BLaER1 treated with 17β-estradiol and CSF1 and Interleukin-3, amounts not matched to agents 10 nM and 100 nM (cell line): ENCODE results near the gene TENM3.
A peak's percentile ranks its signal among the peaks of the same experiment; 100 is the strongest.

Source experiments
- H3K27ac ChIP-seq, 11 experiments: shearing (Covaris generic); formaldehyde crosslinking; 2 replicates each; pipeline ENCODE4 v1.8.1; 2022
- H3K27me3 ChIP-seq, 11 experiments: shearing (Covaris generic); formaldehyde crosslinking; 2 replicates each; pipeline ENCODE4 v1.8.1; 2022
- H3K36me3 ChIP-seq, 11 experiments: shearing (Covaris generic); formaldehyde crosslinking; 2 replicates each; pipeline ENCODE4 v1.8.1; 2022
- H3K4me1 ChIP-seq, 10 experiments: shearing (Covaris generic); formaldehyde crosslinking; 2 replicates each; pipeline ENCODE4 v1.8.1; 2022
- H3K4me2 ChIP-seq, 11 experiments: shearing (Covaris generic); formaldehyde crosslinking; 2 replicates each; pipeline ENCODE4 v1.8.1; 2022
- H3K4me3 ChIP-seq, 10 experiments: shearing (Covaris generic); formaldehyde crosslinking; 2 replicates each; pipeline ENCODE4 v1.8.1; 2022
- H3K9ac ChIP-seq, 11 experiments: shearing (Covaris generic); formaldehyde crosslinking; 2 replicates each; pipeline ENCODE4 v1.8.1; 2022
- H3K9me3 ChIP-seq, 11 experiments: shearing (Covaris generic); formaldehyde crosslinking; replicated peaks in 1 of 11; 2 replicates each; pipeline ENCODE4 v1.8.1; 2022
- H4K20me1 ChIP-seq, 11 experiments: shearing (Covaris generic); formaldehyde crosslinking; 2 replicates each; pipeline ENCODE4 v1.8.1; 2022
- Cebpa-rat ChIP-seq, 11 experiments: shearing (Covaris generic); IDR thresholded peaks; 2 replicates each; pipeline ENCODE4 v1.8.1; 2022

TENM3 gene

GRCh38 chr4:182629096-182629495 lies 385.9 kb downstream of the TENM3 start:
- Histone ChIP-seq H3K4me3 (no peak overlapping the region), H3K9ac (no peak overlapping the region), H3K36me3 (peaks cover 0 to 15% (median 0%) of the 10 kb centered on the region in 11 experiments; a peak in 3 of 22 replicates), H3K27ac (no peak overlapping the region), H3K27me3 (no peaks in the 10 kb centered on the region), H3K9me3 (no peaks in the 10 kb centered on the region), H3K4me1 (no peaks in the 10 kb centered on the region), H4K20me1 (no peaks in the 10 kb centered on the region), H3K4me2 (no peak overlapping the region)
- no peak for TF ChIP-seq Cebpa-rat (IDR thresholded peaks at IDR 0.05)

GRCh38 chr4:182640491-182640890 lies 397.3 kb downstream of the TENM3 start:
- no peaks in the 10 kb centered on the region for H4K20me1 ChIP-seq
- H3K9ac ChIP-seq = no peak overlapping the region
- peaks cover 0 to 5% (median 0%) of the 10 kb centered on the region in 10 experiments; a peak in 2 of 20 replicates for H3K4me1 ChIP-seq
- H3K9me3 ChIP-seq = peaks cover 3 to 9% (median 6%) of the 10 kb centered on the region in 11 experiments; a peak in 21 of 22 replicates
- H3K27ac ChIP-seq = no peak overlapping the region
- H3K36me3 ChIP-seq = peaks cover 0 to 3% (median 0%) of the 10 kb centered on the region in 11 experiments; a peak in 1 of 22 replicates
- no peak overlapping the region for H3K4me2 ChIP-seq
- H3K27me3 ChIP-seq = no peaks in the 10 kb centered on the region
- TF ChIP-seq Cebpa-rat (IDR thresholded peaks at IDR 0.05) = no peak
- H3K4me3 ChIP-seq = no peak overlapping the region

GRCh38 chr4:182640932-182641331 lies 397.7 kb downstream of the TENM3 start:
- no peaks in the 10 kb centered on the region for H4K20me1 ChIP-seq
- H3K4me2 ChIP-seq = no peak overlapping the region
- no peak overlapping the region for H3K27ac ChIP-seq
- TF ChIP-seq Cebpa-rat (IDR thresholded peaks at IDR 0.05) = no peak
- no peak overlapping the region for H3K9ac ChIP-seq
- peaks cover 0 to 5% (median 0%) of the 10 kb centered on the region in 10 experiments; a peak in 2 of 20 replicates for H3K4me1 ChIP-seq
- peaks cover 8 to 13% (median 10%) of the 10 kb centered on the region in 11 experiments; a peak in 21 of 22 replicates for H3K9me3 ChIP-seq
- H3K27me3 ChIP-seq = no peaks in the 10 kb centered on the region
- H3K4me3 ChIP-seq = no peak overlapping the region
- peaks cover 0 to 7% (median 0%) of the 10 kb centered on the region in 11 experiments; a peak in 1 of 22 replicates for H3K36me3 ChIP-seq

- Histone ChIP-seq H3K9ac (no peak overlapping the region), H3K9me3 (peaks cover 8 to 17% (median 14%) of the 10 kb centered on the region in 11 experiments; a peak in 21 of 22 replicates), H3K4me3 (no peak overlapping the region), H3K27me3 (no peaks in the 10 kb centered on the region), H3K4me1 (peaks cover 0 to 5% (median 0%) of the 10 kb centered on the region in 10 experiments; a peak in 2 of 20 replicates), H3K27ac (no peak overlapping the region), H4K20me1 (no peaks in the 10 kb centered on the region), H3K4me2 (no peak overlapping the region), H3K36me3 (peaks cover 0 to 8% (median 0%) of the 10 kb centered on the region in 11 experiments; a peak in 1 of 22 replicates)
- TF ChIP-seq Cebpa-rat (IDR thresholded peaks at IDR 0.05) = no peak
Measured at GRCh38 chr4:182642831-182643230, 399.6 kb downstream of the TENM3 start.

- H4K20me1 ChIP-seq = no peaks in the 10 kb centered on the region
- peaks cover 8 to 17% (median 14%) of the 10 kb centered on the region in 11 experiments; a peak in 21 of 22 replicates for H3K9me3 ChIP-seq
- H3K36me3 ChIP-seq = peaks cover 0 to 8% (median 0%) of the 10 kb centered on the region in 11 experiments; a peak in 1 of 22 replicates
- no peak for TF ChIP-seq Cebpa-rat (IDR thresholded peaks at IDR 0.05)
- no peak overlapping the region for H3K9ac ChIP-seq
- H3K4me3 ChIP-seq = no peak overlapping the region
- 0 out of 22 replicates have a peak overlapping the region, but pooled peaks of 1 of the 11 experiments have one; percentile 4 for H3K4me2 ChIP-seq
- H3K27ac ChIP-seq = no peak overlapping the region
- H3K27me3 ChIP-seq = no peaks in the 10 kb centered on the region
- H3K4me1 ChIP-seq = peaks cover 0 to 5% (median 0%) of the 10 kb centered on the region in 10 experiments; a peak in 2 of 20 replicates
Measured at GRCh38 chr4:182643801-182644682, 400.8 kb downstream of the TENM3 start.

GRCh38 chr4:182644683-182645050 lies 401.5 kb downstream of the TENM3 start:
- Histone ChIP-seq H3K9ac (no peak overlapping the region), H3K4me2 (no peak overlapping the region), H3K4me3 (no peak overlapping the region), H3K27ac (no peak overlapping the region), H4K20me1 (no peaks in the 10 kb centered on the region), H3K27me3 (no peaks in the 10 kb centered on the region), H3K9me3 (peaks cover 8 to 17% (median 14%) of the 10 kb centered on the region in 11 experiments; a peak in 21 of 22 replicates), H3K4me1 (peaks cover 0 to 5% (median 0%) of the 10 kb centered on the region in 10 experiments; a peak in 2 of 20 replicates), H3K36me3 (peaks cover 0 to 8% (median 0%) of the 10 kb centered on the region in 11 experiments; a peak in 1 of 22 replicates)
- no peak for TF ChIP-seq Cebpa-rat (IDR thresholded peaks at IDR 0.05)

- Histone ChIP-seq H3K4me1 (peaks cover 0 to 5% (median 0%) of the 10 kb centered on the region in 10 experiments; a peak in 3 of 20 replicates), H3K36me3 (peaks cover 0 to 8% (median 0%) of the 10 kb centered on the region in 11 experiments; a peak in 1 of 22 replicates), H3K9me3 (peaks cover 8 to 17% (median 14%) of the 10 kb centered on the region in 11 experiments; a peak in 21 of 22 replicates), H3K9ac (no peak overlapping the region), H3K4me3 (no peak overlapping the region), H3K27me3 (no peaks in the 10 kb centered on the region), H3K27ac (no peak overlapping the region), H4K20me1 (no peaks in the 10 kb centered on the region), H3K4me2 (no peak overlapping the region)
- TF ChIP-seq Cebpa-rat (IDR thresholded peaks at IDR 0.05) = no peak
Measured at GRCh38 chr4:182645511-182645910, 402.3 kb downstream of the TENM3 start.

- Histone ChIP-seq H3K36me3 (peaks cover 0 to 8% (median 0%) of the 10 kb centered on the region in 11 experiments; a peak in 1 of 22 replicates), H3K27me3 (no peaks in the 10 kb centered on the region), H3K4me3 (no peak overlapping the region), H4K20me1 (no peaks in the 10 kb centered on the region), H3K4me1 (peaks cover 0 to 5% (median 0%) of the 10 kb centered on the region in 10 experiments; a peak in 1 of 20 replicates), H3K9ac (no peak overlapping the region), H3K27ac (no peak overlapping the region), H3K4me2 (no peak overlapping the region), H3K9me3 (peaks cover 8 to 17% (median 14%) of the 10 kb centered on the region in 11 experiments; a peak in 21 of 22 replicates)
- TF ChIP-seq Cebpa-rat (IDR thresholded peaks at IDR 0.05) = no peak
Measured at GRCh38 chr4:182647646-182648300, 404.6 kb downstream of the TENM3 start.
